GM10248 (cell line): ENCODE results near the gene THAP11.
A peak's percentile ranks its signal among the peaks of the same experiment; 100 is the strongest.

ENCODE experiments used
- CTCF ChIA-PET: fragments of 300-600 bp; sonication (Branson Sonifier 250); formaldehyde crosslinking; extraction: SDS; loops from one replicate; lab custom pipeline; 2021; ENCODE audit warnings: antibody characterized with exemption; lab: Yijun Ruan, JAX
- POLR2A ChIA-PET: fragments of 350-650 bp; sonication (Branson Sonifier 250); formaldehyde crosslinking; extraction: SDS; loops from one replicate; lab custom pipeline; 2020; ENCODE audit warnings: antibody characterized with exemption; lab: Yijun Ruan, JAX
- DNase-seq: peaks from one replicate; pipeline ENCODE4 v3.0.0; 2012; ENCODE audit errors: extremely low spot score
- CTCF ChIP-seq: IDR thresholded peaks from 2 replicates; pipeline ENCODE4 v1.5.1; 2012; ENCODE audit warnings: mild to moderate bottlenecking, low read depth; ENCODE audit errors: extremely low read depth, missing control alignments, control extremely low read depth

The THAP11 gene

GRCh38 chr16:67871256-67871655 lies 29.1 kb downstream of the THAP11 start:
- ChIA-PET POLR2A (interaction anchor here (0.5 kb wide), 1 partner anchor 35 kb away, joined by 3 read pairs; no protein-coding TSS in a partner anchor), CTCF (interaction anchor here (1.1 to 1.8 kb wide), 6 partner anchors 9 to 91 kb away, joined by 3 to 12 read pairs (median 6); partner anchors contain the start of gene NRN1L)
- DNase-seq = no peak
- no peak for TF ChIP-seq CTCF

DNA sequence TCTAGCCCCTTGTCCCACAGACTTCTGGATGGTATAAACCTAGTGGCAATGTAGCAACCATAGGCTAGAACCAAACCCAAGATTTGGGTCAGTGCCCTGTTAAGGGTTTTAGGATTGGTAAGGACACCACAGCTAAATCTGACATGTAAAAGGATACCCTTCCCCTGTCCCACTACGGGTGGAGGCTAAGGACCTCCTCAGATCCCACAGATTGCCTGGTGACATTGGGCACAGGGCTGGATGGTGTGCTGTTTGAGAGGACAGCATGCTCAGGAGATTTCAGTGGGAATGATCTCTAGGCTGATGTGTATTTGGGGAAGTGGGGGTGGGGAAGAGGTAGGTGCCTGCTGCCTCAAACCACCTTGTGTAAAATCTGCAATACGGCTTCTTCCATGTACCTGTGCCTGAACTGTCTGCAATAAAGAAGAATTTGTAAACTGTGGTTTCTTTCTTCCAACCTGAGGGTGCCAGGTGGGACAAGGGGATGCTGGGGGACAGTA lies 30.1 kb downstream of the THAP11 start:
- TF ChIP-seq CTCF = no peak
- ChIA-PET CTCF (interaction anchor here (1.1 to 1.8 kb wide), 6 partner anchors 10 to 92 kb away, joined by 3 to 12 read pairs (median 6); partner anchors contain the start of gene NRN1L), POLR2A (no interaction called here)
- DNase-seq = no peak

DNA sequence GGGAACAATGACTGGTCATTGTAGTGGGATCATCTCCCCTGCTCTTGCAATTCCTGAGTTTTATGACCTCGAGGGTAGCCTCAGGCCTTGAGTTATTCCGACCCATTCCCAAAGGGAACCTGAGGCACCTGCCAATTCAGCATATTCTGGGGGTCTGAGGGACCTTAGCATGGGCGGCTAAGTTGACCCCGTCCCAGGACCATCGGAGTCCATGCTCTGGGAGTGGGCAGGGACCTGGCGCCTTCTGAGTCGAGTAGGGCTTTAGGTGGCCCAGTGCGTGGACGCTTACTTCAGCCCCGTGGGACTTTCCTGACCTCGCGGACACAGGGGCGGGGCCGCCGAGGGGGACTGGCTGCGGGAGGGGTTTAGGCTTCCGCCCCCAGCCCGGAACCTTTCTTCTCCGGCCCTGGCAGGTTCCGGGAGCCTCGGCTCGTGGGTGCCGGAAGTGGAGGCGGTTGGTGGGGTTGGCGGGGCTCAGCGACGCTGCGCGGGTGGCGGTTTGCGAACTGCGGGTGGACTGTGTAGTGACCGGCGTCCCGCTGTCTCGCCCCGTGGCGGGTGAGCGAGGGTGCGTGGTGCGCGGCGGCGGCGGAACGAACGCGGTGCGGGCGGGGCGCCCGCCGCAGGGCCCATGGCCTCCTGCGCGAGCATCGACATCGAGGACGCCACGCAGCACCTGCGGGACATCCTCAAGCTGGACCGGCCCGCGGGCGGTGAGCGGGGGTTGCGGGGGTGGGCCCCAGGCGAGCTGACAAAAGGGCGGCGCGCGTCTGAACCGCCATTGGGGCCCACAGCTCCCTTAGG lies 30.7 kb downstream of the THAP11 start, which contains the start of gene EDC4:
Gene EDC4, plus strand, starts transcription at position 422 of the 804 bp plus-strand sequence. Its CDS starts 210 bp downstream, at position 632.
- DNase-seq = peak; percentile 96
- ChIA-PET CTCF (interaction anchor here (0.9 to 3.9 kb wide), 7 partner anchors 10 to 357 kb away, joined by 3 to 29 read pairs (median 5); partner anchors contain the start of gene NRN1L), POLR2A (interaction anchor here (0.6 to 0.7 kb wide), 2 partner anchors 18 to 20 kb away, joined by 3 read pairs; partner anchors contain the start of gene PSKH1)
- no peak for TF ChIP-seq CTCF

GRCh38 chr16:67873435-67874370 lies 31.6 kb downstream of the THAP11 start:
- POLR2A ChIA-PET = interaction anchor here (0.6 to 0.7 kb wide), 2 partner anchors 17 to 19 kb away, joined by 3 read pairs; partner anchors contain the start of gene PSKH1
- CTCF ChIA-PET = interaction anchor here (0.9 to 3.9 kb wide), 7 partner anchors 9 to 356 kb away, joined by 3 to 29 read pairs (median 3); partner anchors contain the start of gene NRN1L
- no peak for TF ChIP-seq CTCF
- no peak for DNase-seq

DNA sequence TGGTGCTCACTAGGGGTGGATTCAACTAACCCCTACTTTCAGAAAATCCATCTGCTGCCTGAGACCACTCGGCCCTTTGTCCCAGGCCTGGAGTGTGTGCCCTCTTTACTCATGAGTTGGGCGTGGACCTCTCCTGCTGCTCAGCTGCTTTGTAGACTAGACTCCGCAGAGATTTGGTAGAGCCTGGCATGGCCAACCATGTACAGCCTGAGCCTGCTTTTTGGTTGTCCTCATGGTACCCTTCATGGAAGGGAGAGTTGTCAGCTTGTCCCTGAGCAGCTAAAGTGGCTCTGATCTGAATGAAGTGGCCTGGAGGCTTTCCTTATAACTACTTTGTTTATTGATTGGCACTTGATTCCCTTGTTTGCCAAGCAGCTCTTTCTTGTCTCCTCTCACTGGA lies 32.3 kb downstream of the THAP11 start:
- POLR2A ChIA-PET = interaction anchor here (0.6 kb wide), 1 partner anchor 19 kb away, joined by 4 read pairs; the partner anchor contains the start of gene PSKH1
- DNase-seq = no peak
- CTCF ChIA-PET = interaction anchor here (1.5 to 3.9 kb wide), 4 partner anchors 9 to 353 kb away, joined by 3 to 29 read pairs (median 14); partner anchors contain the start of gene NRN1L
- no peak for TF ChIP-seq CTCF

- TF ChIP-seq CTCF = no peak
- POLR2A ChIA-PET = no interaction called here
- CTCF ChIA-PET = interaction anchor here (1.0 to 1.8 kb wide), 5 partner anchors 9 to 205 kb away, joined by 3 to 6 read pairs (median 4); no protein-coding TSS in a partner anchor
- no peak for DNase-seq
These were observed 34.9 kb downstream of the THAP11 start for GRCh38 chr16:67877064-67877463.
